ENCODE results near the gene CD84. TPM values are rescaled to one million over a fixed set of nuclear protein-coding genes. Genes with fewer than 3 reads are reported as not detected.

CD84 gene
- total RNA-seq, 2 experiments from 2014 or later, result 22.2 to 23.4 TPM

DNA sequence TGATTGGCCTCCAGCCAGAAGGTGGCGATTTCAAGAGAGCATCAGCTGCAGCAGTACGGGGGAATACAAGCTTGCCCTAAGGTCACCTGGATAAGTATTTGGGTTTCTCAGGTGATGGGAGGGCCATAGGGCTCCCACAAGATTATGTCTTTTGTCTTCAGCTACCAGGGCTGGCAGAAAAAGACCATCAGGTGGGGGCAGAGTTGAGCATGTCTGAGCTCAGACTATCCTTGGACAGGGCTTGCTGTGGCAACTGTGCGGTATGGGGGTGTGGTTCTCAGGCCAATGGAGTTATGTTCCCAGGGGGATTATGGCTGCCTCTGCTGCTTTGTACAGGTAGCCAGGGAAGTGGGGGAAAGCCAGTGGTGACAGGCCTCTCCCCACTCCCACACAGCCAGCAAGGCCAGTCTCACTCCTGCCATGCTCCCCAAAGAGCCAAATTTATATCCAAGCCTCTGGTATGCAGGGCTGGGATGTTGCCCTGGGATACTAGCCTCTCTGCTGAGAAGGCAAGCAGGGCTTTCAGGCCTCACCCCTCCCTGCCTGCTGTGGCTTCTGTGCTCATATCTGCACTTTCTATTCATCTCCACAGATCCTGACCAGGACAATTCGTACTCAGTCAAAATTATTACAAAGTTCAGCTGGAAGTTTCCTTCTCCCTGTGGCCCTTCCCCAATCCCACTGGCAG lies 26.6 kb upstream of the CD84 start:
- intact Hi-C loops (cut with micrococcal nuclease; ENCODE audit: unreplicated experiment), result loop anchor here (2.0 to 5.0 kb wide), 3 partner anchors 69 to 404 kb away; partner anchors contain the start of genes COPA and NCSTN
- Histone ChIP-seq H3K4me2 (ENCODE audit: low read length) (peak overlapping the region; percentile 48), H3K9me3 (ENCODE audit: low read length) (peaks cover 27% of the 10 kb centered on the region; the same call in 1 of the 2 replicates), H3K4me3 (ENCODE audit: low read depth, low read length, poor library complexity, severe bottlenecking) (no peak overlapping the region), H3K4me1 (ENCODE audit: insufficient read depth, low read length, poor library complexity, severe bottlenecking) (peaks cover 58% of the 10 kb centered on the region), H3K79me2 (ENCODE audit: insufficient read depth, low read depth, low read length) (no peaks in the 10 kb centered on the region), H2AFZ (ENCODE audit: low read length) (peak overlapping the region; percentile 66), H3K36me3 (ENCODE audit: insufficient read depth, low read length) (peaks cover 7% of the 10 kb centered on the region; the same call in 1 of the 2 replicates), H3K9me2 (ENCODE audit: insufficient read depth, low read length) (no peaks in the 10 kb centered on the region), H4K20me1 (ENCODE audit: insufficient read depth, low read length) (no peaks in the 10 kb centered on the region), H3K27ac (ENCODE audit: low read depth, low read length, poor library complexity, severe bottlenecking) (peak overlapping the region; percentile 55)
- TF ChIP-seq, protein P1, sequence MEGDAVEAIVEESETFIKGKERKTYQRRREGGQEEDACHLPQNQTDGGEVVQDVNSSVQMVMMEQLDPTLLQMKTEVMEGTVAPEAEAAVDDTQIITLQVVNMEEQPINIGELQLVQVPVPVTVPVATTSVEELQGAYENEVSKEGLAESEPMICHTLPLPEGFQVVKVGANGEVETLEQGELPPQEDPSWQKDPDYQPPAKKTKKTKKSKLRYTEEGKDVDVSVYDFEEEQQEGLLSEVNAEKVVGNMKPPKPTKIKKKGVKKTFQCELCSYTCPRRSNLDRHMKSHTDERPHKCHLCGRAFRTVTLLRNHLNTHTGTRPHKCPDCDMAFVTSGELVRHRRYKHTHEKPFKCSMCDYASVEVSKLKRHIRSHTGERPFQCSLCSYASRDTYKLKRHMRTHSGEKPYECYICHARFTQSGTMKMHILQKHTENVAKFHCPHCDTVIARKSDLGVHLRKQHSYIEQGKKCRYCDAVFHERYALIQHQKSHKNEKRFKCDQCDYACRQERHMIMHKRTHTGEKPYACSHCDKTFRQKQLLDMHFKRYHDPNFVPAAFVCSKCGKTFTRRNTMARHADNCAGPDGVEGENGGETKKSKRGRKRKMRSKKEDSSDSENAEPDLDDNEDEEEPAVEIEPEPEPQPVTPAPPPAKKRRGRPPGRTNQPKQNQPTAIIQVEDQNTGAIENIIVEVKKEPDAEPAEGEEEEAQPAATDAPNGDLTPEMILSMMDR (conservative IDR thresholded peaks at IDR 0.05; ENCODE audit: low read length), result peak; percentile 44
- no peak for TF ChIP-seq EZH2phosphoT487 (IDR thresholded peaks at IDR 0.05; ENCODE audit: borderline replicate concordance, low read depth, low read length)
- no peak for DNase-seq (ENCODE audit: low spot score)
- no TSS peak for BruUV-seq (replicated peaks)
- CTCF ChIA-PET (ENCODE audit: unreplicated experiment), result interaction anchor here (0.8 to 1.5 kb wide), 4 partner anchors 57 to 498 kb away, joined by 3 to 4 read pairs (median 4); no protein-coding TSS in a partner anchor
- POLR2A ChIA-PET, result interaction anchor here (0.7 to 1.8 kb wide), 7 partner anchors 9 to 189 kb away, joined by 3 to 7 read pairs (median 4); partner anchors contain the start of gene SLAMF6

DNA sequence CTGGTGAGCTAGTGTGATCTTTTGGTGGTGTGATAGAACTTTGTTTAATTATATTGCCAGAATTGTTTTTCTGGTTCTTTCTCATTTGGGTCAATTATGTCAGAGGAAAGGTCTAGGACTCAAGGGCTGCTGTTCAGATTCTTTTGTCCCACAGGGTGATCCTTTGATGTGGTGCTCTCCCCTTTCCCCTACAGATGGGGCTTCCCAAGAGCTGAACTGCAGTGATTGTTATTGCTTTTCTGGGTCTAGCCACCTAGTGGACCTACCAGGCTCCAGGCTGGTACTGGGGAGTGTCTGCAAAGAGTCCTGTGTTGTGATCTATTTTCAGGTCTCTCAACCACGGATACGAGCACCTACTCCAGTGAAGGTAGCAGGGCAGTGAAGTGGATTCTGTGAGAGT lies 25.9 kb upstream of the CD84 start:
- ChIA-PET POLR2A (interaction anchor here (0.7 to 1.8 kb wide), 6 partner anchors 8 to 188 kb away, joined by 3 to 7 read pairs (median 4); no protein-coding TSS in a partner anchor), CTCF (ENCODE audit: unreplicated experiment) (interaction anchor here (1.1 kb wide), 1 partner anchor 57 kb away, joined by 4 read pairs; no protein-coding TSS in a partner anchor)
- BruUV-seq (replicated peaks), result no TSS peak
- peaks cover 7% of the 10 kb centered on the region; the same call in 1 of the 2 replicates for H3K36me3 ChIP-seq (ENCODE audit: insufficient read depth, low read length)
- intact Hi-C loops (cut with micrococcal nuclease; ENCODE audit: unreplicated experiment), result loop anchor here (5.0 kb wide), 2 partner anchors 263 to 403 kb away; partner anchors contain the start of genes COPA and NCSTN
- peaks cover 31% of the 10 kb centered on the region; the same call in 1 of the 2 replicates for H3K9me3 ChIP-seq (ENCODE audit: low read length)
- DNase-seq (ENCODE audit: low spot score), result no peak
- H3K4me3 ChIP-seq (ENCODE audit: low read depth, low read length, poor library complexity, severe bottlenecking), result no peak overlapping the region
- TF ChIP-seq EZH2phosphoT487 (IDR thresholded peaks at IDR 0.05; ENCODE audit: borderline replicate concordance, low read depth, low read length), result no peak
- TF ChIP-seq, protein P1 (conservative IDR thresholded peaks at IDR 0.05; ENCODE audit: low read length), result no peak; the same call in 1 of the 2 replicates
- no peaks in the 10 kb centered on the region for H3K79me2 ChIP-seq (ENCODE audit: insufficient read depth, low read depth, low read length)
- no peak overlapping the region for H3K4me2 ChIP-seq (ENCODE audit: low read length)
- H3K9me2 ChIP-seq (ENCODE audit: insufficient read depth, low read length), result no peaks in the 10 kb centered on the region
- peaks cover 51% of the 10 kb centered on the region for H3K4me1 ChIP-seq (ENCODE audit: insufficient read depth, low read length, poor library complexity, severe bottlenecking)
- no peak overlapping the region for H3K27ac ChIP-seq (ENCODE audit: low read depth, low read length, poor library complexity, severe bottlenecking)
- H4K20me1 ChIP-seq (ENCODE audit: insufficient read depth, low read length), result no peaks in the 10 kb centered on the region
- peak overlapping the region; percentile 28; the same call in 1 of the 2 replicates for H2AFZ ChIP-seq (ENCODE audit: low read length)

Measured in OCI-LY7 (cell line).